SK-N-SH (cell line): ENCODE data around the gene SACM1L. TPM values are rescaled to one million over a fixed set of nuclear protein-coding genes. Genes with fewer than 3 reads are reported as not detected.

Experiments used
- CTCF ChIA-PET: fragments of 300-600, 350-600 bp; formaldehyde crosslinking; extraction: SDS; loops from one replicate; lab custom pipeline; 2021; lab: Yijun Ruan, JAX
- POLR2A ChIA-PET: fragments of 350-600 bp; sonication (Branson Sonifier 250); formaldehyde crosslinking; extraction: SDS; loops from one replicate; lab custom pipeline; 2020; ENCODE audit warnings: antibody characterized with exemption, inconsistent platforms; lab: Yijun Ruan, JAX
- DNase-seq: peaks from one replicate; pipeline ENCODE4 v3.0.0; 2012
- H2AFZ ChIP-seq: fragments of 200-600 bp; sonication (generic); 2 replicates; pipeline ENCODE4 v1.8.1; 2016; ENCODE audit warnings: antibody characterized with exemption, mild to moderate bottlenecking, low read depth
- H3F3A ChIP-seq: fragments of 200-600 bp; sonication (generic); replicated peaks from 2 replicates; pipeline ENCODE3; 2016; ENCODE audit warnings: antibody characterized with exemption, mild to moderate bottlenecking; ENCODE audit not compliant: insufficient read depth
- H3K27ac ChIP-seq, 2 experiments: fragments of 200-500 bp in 1 of 2; fragments of 200-600 bp in 1 of 2; sonication (Bioruptor generic) in 1 of 2; sonication (generic), shearing (Covaris generic) in 1 of 2; 2 replicates each; pipeline versions ENCODE4 v1.5.1 to v1.6.1; 2014 to 2016; ENCODE audit warnings: low read depth in 2 of 2, inconsistent platforms in 1 of 2, low read length in 1 of 2, mild to moderate bottlenecking in 1 of 2, mixed read lengths in 1 of 2
- H3K27me3 ChIP-seq: fragments of 200-600 bp; sonication (generic), shearing (Covaris generic); 2 replicates; pipeline ENCODE4 v1.6.1; 2016; ENCODE audit warnings: mixed run types; ENCODE audit not compliant: insufficient read depth
- H3K36me3 ChIP-seq, 2 experiments: fragments of 200-500 bp in 1 of 2; fragments of 200-600 bp in 1 of 2; sonication (Bioruptor generic) in 1 of 2; sonication (generic) in 1 of 2; replicated peaks in 1 of 2; 2 replicates each; pipeline versions ENCODE3 to v1.5.1; 2014 to 2016; ENCODE audit warnings: low read length in 1 of 2, mild to moderate bottlenecking in 1 of 2; ENCODE audit not compliant: insufficient read depth in 2 of 2, control insufficient read depth in 1 of 2
- H3K4me1 ChIP-seq, 2 experiments: fragments of 200-500 bp in 1 of 2; fragments of 200-600 bp in 1 of 2; sonication (Bioruptor generic) in 1 of 2; sonication (generic), shearing (Covaris generic) in 1 of 2; 2 replicates each; pipeline versions ENCODE4 v1.5.1 to v1.6.1; 2014 to 2016; ENCODE audit warnings: low read depth in 1 of 2, low read length in 1 of 2, mixed run types in 1 of 2; ENCODE audit not compliant: insufficient read depth in 2 of 2, control insufficient read depth in 1 of 2
- H3K4me2 ChIP-seq: fragments of 200-600 bp; sonication (generic), shearing (Covaris generic); 2 replicates; pipeline ENCODE4 v1.6.1; 2017; ENCODE audit warnings: mixed run types
- H3K4me3 ChIP-seq, 2 experiments: fragments of 200-500 bp in 1 of 2; fragments of 200-600 bp in 1 of 2; sonication (Bioruptor generic) in 1 of 2; sonication (generic), shearing (Covaris generic) in 1 of 2; 2 replicates each; pipeline versions ENCODE4 v1.5.1 to v1.8.1; 2014 to 2016; ENCODE audit warnings: low read depth in 2 of 2, inconsistent platforms in 1 of 2, low read length in 1 of 2, mild to moderate bottlenecking in 1 of 2, mixed read lengths in 1 of 2, moderate library complexity in 1 of 2
- H3K79me2 ChIP-seq: fragments of 200-600 bp; sonication (generic); 2 replicates; pipeline ENCODE4 v1.8.1; 2017; ENCODE audit warnings: mild to moderate bottlenecking; ENCODE audit not compliant: insufficient read depth
- H3K9ac ChIP-seq: fragments of 200-600 bp; sonication (generic); 2 replicates; pipeline ENCODE4 v1.6.1; 2017; ENCODE audit warnings: mixed run types
- H3K9me2 ChIP-seq: fragments of 200-600 bp; sonication (generic); 2 replicates; pipeline ENCODE4 v1.6.1; 2017; ENCODE audit warnings: mixed run types
- H3K9me3 ChIP-seq: fragments of 200-600 bp; sonication (generic); 2 replicates; pipeline ENCODE4 v1.6.1; 2017; ENCODE audit warnings: mixed run types, mild to moderate bottlenecking, moderate library complexity
- H4K20me1 ChIP-seq: fragments of 200-600 bp; sonication (generic); 2 replicates; pipeline ENCODE4 v1.6.1; 2017; ENCODE audit warnings: mild to moderate bottlenecking, mixed run types; ENCODE audit not compliant: insufficient read depth
- CHD2 ChIP-seq: fragments of 150-350 bp; IDR thresholded peaks from 2 replicates; pipeline ENCODE4 v1.6.1; 2018; ENCODE audit warnings: low read length; ENCODE audit not compliant: partially characterized antibody
- EP300 ChIP-seq, 2 experiments: IDR thresholded peaks; 2 replicates each; pipeline versions ENCODE4 v1.4.0 to v1.6.1; 2012; ENCODE audit warnings: borderline replicate concordance in 1 of 2, low read depth in 1 of 2, low read length in 1 of 2
- FOSL2 ChIP-seq: IDR thresholded peaks from 2 replicates; pipeline ENCODE4 v1.4.0; 2012; ENCODE audit warnings: low read depth, mild to moderate bottlenecking, moderate library complexity, borderline replicate concordance
- FOXJ3 ChIP-seq: sonication (generic); formaldehyde crosslinking; IDR thresholded peaks from 2 replicates; pipeline ENCODE4 v1.5.1; 2020; ENCODE audit warnings: mild to moderate bottlenecking, missing genetic modification reagents
- FOXM1 ChIP-seq: IDR thresholded peaks from 2 replicates; pipeline ENCODE4 v1.4.0; 2012; ENCODE audit warnings: low read depth, mild to moderate bottlenecking
- GABPA ChIP-seq: IDR thresholded peaks from 2 replicates; pipeline ENCODE4 v1.4.0; 2012; ENCODE audit warnings: low read depth, mild to moderate bottlenecking
- IRF3 ChIP-seq: fragments of 150-350 bp; IDR thresholded peaks from 2 replicates; pipeline ENCODE4 v1.6.1; 2016; ENCODE audit warnings: mild to moderate bottlenecking, low read depth, low read length
- PBX3 ChIP-seq: IDR thresholded peaks from 2 replicates; pipeline ENCODE4; 2012
- RAD21 ChIP-seq: IDR thresholded peaks from 2 replicates; pipeline ENCODE4 v1.6.1; 2012; ENCODE audit warnings: mild to moderate bottlenecking, low read length
- REST ChIP-seq: IDR thresholded peaks from 2 replicates; pipeline ENCODE4 v1.6.1; 2012; ENCODE audit warnings: mild to moderate bottlenecking, low read depth, low read length, moderate library complexity
- SMC3 ChIP-seq: IDR thresholded peaks from 2 replicates; pipeline ENCODE4 v1.6.1; 2012; ENCODE audit warnings: low read depth, low read length, improper control_type of control experiment
- TAF1 ChIP-seq: IDR thresholded peaks from 2 replicates; pipeline ENCODE4 v1.6.1; 2012; ENCODE audit warnings: low read depth, mild to moderate bottlenecking, low read length, moderate library complexity, borderline replicate concordance
- TCF12 ChIP-seq: IDR thresholded peaks from 2 replicates; pipeline ENCODE4 v1.4.0; 2012
- WGBS: methylation state at CpG from one replicate; pipeline ENCODE4 v1.1.6; 2017; ENCODE audit warnings: low lambda C conversion rate; 5-methylcytosine and 5-hydroxymethylcytosine counted together
- polyA plus RNA-seq, 3 experiments: library from polyadenylated mRNA; depleted of rRNA; stranded (reverse); fragments of >200 nt; gene quantifications; 2 replicates each; pipeline ENCODE4 v1.2.3, GENCODE V29; 2012

The SACM1L gene
- polyA plus RNA-seq, 1 of the 3 experiments (the other 2 are of a cell fraction), result 11.2 TPM

- Histone ChIP-seq H2AFZ (no peak overlapping the region), H3K79me2 (peaks cover 80% of the 10 kb centered on the region), H3K27ac (no peak overlapping the region; a peak in 1 of 4 replicates), H3K36me3 (peaks cover 2 to 7% of the 10 kb centered on the region in 2 experiments), H3K27me3 (no peaks in the 10 kb centered on the region), H3K4me1 (peaks cover 0 to 8% of the 10 kb centered on the region in 2 experiments; a peak in 3 of 4 replicates), H3F3A (peaks cover 13% of the 10 kb centered on the region), H3K9me2 (no peaks in the 10 kb centered on the region), H3K4me2 (no peak overlapping the region), H4K20me1 (no peaks in the 10 kb centered on the region), H3K9me3 (no peaks in the 10 kb centered on the region), H3K4me3 (no peak overlapping the region), H3K9ac (no peak overlapping the region)
- POLR2A ChIA-PET, result no interaction called here
- 86% methylated on average over 2 of the region's 3 CpGs for WGBS
- TF ChIP-seq SMC3 (no peak), TCF12 (no peak), IRF3 (no peak), FOXJ3 (no peak), FOXM1 (no peak), CHD2 (no peak), RAD21 (no peak), GABPA (no peak), EP300 (IDR thresholded peaks at IDR 0.05; ENCODE audit: borderline replicate concordance in 1 of 2, low read depth in 1 of 2, low read length in 1 of 2) (no peak), TAF1 (no peak), FOSL2 (no peak), PBX3 (no peak), REST (no peak)
- CTCF ChIA-PET, result interaction anchor here (1.0 to 6.9 kb wide), 7 partner anchors 8 to 613 kb away, joined by 3 to 135 read pairs (median 4); no protein-coding TSS in a partner anchor
- no peak for DNase-seq
These were observed 36.0 kb upstream of the SACM1L start for GRCh38 chr3:45653205-45653604.
